Stimulated activated CD4-positive, alpha-beta T cell treated with anti-CD3 and anti-CD28 coated beads, Interleukin-4, amount 100 ng/mL, for 48 hours (primary cell): Measurements from ENCODE around the gene HGF.
"Not testable (repeated sequence)": the region's sequence is repeated elsewhere in the genome, so short reads cannot be mapped to it uniquely, and the experiment has no call there.

ENCODE experiments used
- DNase-seq, 2 donors: peaks; one replicate each; pipeline ENCODE4 v3.0.0-alpha.2; 2020; ENCODE audit warnings: low read depth in 2 of 2

The HGF gene

GRCh38 chr7:81776161-81776560 is 6.3 kb upstream of the HGF start:
- DNase-seq = no peak

DNA sequence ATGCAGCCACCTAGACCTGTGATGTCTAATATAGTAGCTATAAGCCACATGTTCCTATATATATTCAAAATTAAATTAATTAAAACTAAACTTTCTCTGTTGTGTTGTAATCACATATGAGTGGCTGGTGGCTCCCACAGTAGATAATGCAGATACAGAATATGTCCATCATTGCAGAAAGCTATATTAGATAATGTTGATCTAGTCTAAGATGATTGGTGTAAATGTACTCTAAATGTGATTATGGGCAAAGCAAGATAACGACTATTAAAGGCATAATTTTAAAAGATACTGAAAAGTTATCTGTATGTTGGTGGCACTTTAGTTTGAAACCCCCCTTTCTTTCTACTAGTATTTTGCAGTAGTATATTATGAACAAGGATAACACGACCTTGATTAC is 5.7 kb upstream of the HGF start:
- no peak for DNase-seq

- no peak for DNase-seq
These were observed 4.7 kb upstream of the HGF start for GRCh38 chr7:81774551-81774950.

GRCh38 chr7:81770728-81771223 is 929 bp upstream of the HGF start:
- no peak for DNase-seq

DNA sequence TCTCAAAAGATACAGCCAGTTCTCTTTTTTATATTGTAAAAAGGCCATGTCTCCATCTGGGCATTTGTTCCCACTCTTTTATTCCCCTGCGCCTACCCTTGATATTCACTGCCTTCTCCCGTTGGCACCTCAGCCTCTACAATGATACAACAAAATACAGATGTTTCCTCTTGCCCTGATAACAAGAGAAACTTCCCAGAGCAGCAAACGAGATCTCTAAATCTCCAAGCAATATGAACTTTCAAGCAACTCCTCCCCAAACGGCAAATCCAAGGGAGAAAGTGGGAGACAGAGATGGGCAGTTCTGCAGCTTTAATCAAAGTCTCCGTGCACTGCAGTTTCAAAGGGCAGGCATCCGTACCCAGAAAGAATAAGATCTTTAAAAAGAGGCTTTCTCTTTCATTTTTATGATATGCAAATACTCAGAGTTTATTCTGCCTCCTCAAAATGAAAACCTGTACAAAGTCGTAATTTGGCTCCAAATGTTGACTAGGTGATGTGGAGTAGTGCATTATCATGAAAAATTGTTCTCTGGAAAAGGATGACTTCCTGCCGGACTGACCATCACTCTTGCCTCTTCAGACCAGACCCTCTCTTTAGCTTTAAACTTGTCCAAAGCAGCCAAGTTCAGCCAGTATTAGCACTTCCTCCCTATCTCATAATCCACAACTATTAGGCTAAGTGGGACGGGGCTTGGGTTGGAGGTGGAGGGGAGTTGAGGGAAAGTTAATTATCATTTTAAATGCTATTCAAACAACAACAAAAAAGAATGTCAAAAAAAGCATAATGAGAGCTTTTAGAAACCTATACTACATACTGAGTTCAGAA is 682 bp downstream of the HGF start:
- no peak for DNase-seq

DNA sequence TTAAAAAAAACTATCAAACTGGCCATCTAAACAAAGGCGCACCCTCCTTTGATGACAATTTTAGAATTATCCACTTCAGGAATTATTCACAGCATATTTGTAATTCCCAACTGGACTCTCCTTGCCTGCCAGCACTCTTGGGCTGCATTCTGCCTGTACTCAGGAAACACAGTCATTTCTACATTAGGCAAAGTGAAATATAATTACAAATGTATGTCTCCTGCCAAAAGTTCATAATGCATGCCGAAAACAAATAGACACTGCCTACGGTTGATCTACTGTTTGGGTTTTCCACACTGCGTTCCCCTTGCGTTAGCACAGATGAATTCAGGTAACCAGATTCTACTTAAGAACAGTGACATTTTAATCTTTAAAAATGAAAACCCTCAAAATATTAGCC is 1.9 kb downstream of the HGF start:
- no peak for DNase-seq

- no peak for DNase-seq
These were observed 8.0 kb downstream of the HGF start for GRCh38 chr7:81761821-81762220.

DNA sequence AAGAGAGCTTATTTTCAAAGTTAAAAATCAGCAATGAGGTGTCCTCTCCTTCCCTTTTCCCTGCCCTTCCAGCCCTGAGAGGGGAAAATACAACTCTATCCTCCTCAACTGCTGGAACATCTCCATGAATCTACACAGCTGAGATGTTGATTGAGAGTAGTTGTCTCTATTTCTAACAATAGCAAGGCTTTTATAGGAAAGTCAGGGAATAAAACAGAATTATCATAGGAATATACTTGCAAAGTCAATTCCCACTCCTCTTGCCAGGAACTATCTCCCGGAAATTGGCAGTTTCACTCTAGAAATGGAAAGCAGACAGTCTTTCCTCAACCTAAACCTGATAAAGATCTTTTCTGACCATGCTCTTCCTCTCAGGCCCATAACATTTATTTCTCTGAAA is 8.8 kb downstream of the HGF start:
- no peak for DNase-seq

DNA sequence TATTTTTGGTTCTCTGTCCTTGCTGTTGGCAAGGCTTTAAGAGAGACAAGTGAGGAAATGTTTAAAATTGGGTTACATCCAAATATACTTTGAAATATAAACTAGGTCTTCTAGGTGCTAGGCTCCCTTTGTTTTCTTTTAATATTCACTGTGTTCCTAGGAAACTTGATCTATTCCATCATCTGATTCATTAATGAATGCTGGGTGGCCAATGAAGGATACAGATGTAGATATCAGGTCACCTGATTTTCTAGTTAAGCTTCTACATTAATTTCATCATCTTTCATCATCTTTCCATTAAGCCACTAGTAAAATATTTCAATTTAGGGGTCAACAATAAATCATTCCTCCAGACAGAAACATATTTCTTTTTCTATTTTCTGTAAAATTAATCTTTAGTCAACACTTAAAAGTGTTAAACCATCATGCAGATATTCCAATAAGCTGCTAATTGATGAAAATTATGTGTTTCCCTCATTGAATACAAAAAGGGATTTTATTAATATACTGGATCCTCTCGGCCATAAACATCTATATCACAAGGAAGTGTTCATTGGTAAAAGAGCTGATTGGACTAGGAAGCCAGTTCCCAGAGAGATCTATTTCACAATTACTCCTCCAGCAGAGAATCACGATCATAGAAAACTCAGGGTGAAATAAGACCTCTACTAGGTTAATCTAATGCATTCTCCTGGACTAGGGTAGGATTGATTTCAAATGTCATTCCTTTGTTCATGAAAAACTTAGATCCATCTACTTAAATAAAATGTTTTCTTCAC is 14.7 kb downstream of the HGF start:
- no peak for DNase-seq

DNA sequence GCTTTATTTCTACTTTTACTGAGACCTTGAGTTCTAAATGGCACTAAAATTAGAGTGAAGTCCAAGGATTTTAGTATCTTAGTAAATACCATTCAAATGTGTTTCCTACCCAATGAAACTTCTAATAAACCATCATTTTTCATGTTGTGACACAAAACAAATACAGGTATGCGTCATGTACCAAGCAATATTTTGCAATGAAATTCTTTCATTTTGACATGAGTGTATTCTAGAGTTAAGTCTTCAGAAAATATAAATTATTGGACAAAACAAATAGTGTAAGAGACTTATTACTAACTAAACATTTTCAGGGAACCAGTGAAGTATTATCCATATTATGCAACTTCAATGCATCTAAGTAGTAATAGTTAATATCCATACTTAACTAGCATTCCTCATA is 16.5 kb downstream of the HGF start:
- no peak for DNase-seq

DNA sequence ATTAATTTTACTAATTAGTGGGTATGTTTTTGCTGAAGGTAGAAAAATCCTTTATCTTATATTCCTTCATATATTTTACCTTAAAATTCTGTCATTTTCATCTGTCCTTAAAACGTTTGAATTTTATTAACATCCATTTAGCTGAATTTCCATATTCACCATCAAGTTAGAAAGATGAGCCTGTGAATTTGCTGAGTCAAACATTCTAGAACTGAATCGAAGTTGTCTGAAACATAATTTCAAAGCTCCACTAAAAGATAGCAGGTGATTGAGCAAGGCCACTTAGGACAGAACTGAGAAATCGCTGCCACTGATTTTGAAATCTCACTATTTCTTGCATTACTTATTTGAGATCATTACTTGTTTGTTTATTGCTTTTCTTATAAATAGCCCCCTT is 17.5 kb downstream of the HGF start:
- DNase-seq = no peak

DNA sequence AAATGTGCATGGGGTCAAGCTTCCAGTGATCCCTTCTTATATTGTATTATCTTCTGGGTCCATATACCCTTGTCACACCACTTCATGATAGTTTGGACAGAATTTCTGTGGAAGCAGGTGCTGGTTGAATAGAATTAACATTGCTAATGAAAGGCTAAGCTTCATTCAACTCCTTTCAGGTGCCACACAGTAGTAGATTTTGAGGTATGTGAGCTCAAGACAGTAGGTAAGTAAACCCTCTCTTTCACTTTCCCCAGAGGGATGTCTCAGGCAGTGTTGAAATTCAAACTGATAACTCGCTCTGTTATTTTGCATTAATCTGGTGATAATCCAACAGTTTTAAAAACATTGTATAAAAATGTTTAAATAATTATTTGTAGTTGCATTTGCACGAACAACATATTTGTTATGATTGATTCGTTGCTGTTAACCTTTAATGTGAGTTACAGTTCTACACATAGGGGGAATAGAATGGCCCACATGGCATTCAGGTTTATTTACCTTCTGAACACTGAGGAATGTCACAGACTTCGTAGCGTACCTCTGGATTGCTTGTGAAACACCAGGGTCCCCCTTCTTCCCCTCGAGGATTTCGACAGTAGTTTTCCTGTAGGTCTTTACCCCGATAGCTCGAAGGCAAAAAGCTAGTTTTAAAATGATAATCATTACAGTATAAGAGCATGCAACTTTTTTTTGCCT is 18.1 kb downstream of the HGF start:
- no peak for DNase-seq

DNA sequence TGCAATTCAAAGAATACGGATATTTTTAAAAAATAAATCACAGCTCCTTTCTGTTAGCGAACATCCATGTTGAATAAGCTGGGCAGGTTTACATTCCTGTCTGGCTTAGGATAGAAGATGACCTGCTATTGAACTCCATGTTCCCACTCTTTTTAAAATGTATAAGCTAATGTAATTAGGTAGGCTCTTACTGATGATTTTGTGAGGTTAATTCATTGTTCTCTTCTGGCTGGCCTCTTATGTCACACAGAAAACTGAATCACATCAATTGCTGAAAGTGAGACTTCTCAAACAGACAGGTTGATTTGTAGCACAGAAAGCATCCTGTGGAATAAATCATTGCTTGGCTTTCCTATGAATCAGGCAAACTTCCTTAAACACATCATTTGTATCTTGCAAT is 24.2 kb downstream of the HGF start:
- no peak for DNase-seq

DNA sequence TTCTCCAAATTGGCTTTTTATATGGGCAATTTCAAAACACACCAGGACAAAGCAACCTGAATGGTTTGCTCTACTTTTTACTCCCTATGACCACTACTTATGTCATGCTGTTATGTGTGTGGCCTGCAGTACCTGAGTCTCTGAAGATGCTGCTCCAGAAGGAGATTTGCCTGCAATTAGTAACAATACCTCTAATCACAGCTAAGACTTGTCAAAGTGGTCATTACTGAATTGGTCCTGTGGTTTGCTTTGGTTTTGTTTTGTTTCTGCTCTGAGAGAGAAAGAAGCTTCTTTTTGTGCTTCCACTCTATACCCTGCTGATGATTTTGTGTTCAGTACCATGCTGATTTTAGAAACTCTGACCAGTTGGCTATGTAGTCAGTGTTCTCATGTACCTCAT is 25.5 kb downstream of the HGF start:
- no peak for DNase-seq

GRCh38 chr7:81743665-81744064 is 26.2 kb downstream of the HGF start:
- DNase-seq = no peak

GRCh38 chr7:81743201-81743600 is 26.6 kb downstream of the HGF start:
- no peak for DNase-seq

DNA sequence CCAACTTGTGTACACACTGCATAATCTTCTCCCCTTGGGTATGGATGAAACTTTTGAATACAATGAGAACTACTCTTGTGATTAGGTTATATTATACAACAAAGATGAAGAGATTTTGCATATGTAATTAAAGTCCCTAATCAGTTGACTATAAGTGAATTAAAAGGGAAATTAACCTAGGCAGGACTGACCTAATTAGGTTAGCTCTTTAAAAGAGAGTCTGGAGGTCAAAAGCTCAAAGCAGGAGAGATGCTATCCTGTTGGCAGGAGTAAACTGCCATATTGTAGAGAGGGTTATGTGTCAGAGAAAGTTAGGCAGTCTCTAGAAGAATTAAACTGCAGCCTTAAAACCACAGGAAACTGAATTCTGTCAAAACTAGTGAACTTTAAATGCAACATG is 29.4 kb downstream of the HGF start:
- no peak for DNase-seq

DNA sequence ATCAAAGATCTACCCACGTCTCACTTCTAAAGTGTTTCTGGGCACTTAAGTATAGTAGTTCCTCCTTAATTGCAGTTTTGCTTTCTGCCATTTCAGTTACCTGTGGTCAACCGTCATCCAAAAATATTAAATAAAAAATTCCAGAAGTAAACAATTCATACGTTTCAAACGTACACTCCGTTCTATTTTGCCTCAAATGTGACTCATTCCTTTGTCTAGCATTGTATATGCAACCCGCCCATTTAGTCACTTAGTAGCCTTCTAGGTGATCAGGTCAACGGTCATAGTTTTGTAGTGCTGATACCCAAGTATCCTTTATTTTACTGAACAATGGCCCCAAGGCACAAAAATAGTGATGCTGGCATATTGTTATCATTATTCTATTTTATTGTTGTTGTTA is 33.8 kb downstream of the HGF start:
- no peak for DNase-seq

DNA sequence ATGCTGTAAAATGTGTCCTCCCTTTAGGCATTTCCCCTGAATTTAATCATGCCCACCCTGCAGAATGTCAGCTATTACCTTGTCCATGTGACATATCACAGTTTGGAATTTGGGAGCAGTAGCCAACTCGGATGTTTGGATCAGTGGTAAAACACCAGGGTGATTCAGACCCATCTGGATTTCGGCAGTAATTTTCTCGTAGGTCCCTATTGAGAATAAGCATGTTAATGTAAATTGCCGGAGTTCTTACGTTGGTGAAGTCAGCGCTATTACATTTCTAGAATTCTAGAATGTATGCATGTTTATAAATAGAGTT is 44.1 kb downstream of the HGF start:
- no peak for DNase-seq

DNA sequence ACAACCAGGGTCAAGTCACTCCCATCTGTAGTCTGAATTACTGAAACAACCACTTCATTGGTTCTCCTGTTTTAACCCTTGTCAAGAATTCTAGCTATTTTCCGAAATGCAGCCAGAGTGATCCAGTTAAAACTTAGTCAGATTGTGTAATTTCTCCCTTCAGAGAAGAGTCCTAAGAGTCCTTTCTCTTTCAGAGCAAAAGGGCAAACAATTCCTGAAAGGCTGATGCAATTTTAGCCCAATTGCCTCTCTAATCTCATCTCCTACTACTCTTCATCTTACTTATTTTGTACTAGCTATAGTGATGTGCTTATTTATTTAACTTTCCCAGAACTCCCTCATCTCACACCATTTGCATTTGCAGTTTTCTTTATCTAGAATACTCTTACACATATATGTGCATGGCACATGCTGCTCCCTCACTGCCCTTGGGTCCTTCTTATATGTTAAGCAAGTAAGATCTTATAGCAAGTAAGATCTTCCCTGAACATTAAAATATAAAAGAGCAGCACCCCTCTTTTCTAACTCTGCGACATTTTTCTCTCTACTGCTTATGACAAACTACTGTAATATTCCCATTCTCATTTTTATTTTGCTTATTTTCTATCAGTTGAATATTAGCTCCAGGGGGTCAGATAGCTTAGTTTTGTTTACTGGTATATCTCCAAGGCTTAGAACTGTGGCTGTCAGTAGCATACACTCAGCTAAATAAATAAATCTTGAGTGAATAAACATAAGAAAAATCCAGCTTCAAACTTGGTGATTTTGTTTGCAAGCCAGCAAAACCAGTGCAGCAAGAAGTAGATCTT is 44.6 kb downstream of the HGF start:
- DNase-seq = no peak

DNA sequence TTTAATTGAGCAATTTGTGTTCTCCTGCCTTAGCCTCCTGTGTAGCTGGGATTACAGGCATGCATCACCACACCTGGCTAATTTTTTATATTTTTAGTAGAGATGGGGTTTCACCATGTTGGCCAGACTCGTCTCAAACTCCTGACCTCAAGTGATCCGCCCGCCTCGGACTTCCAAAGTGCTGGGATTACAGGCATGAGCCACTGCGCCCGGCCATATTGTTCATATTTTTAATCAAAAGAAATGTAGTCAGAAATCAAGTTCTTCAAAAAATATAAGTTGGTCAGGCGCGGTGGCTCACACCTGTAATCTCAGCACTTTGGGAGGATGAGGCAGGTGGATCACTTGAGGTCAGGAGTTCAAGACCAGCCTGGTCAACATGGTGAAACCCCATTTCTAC is 47.6 kb downstream of the HGF start:
- DNase-seq = not testable (repeated sequence)

DNA sequence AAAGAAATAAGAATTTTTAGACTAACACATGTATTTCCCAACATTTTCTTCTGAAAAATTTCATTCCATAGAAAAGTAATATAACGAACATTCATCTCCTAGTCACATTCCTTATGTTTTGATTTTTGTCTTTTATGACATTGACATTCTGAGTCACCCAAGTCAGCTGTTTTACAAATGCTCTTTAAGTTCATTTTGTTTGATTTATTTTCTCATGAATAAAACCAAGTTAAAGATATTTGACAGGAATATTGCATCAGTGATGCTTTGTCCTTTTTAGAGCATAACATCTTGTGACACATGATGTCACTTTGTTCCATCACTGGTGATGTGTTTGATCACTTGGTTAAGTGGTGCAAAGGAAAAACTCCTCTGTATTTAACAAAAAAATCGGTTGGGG is 48.4 kb downstream of the HGF start:
- DNase-seq = no peak
